GM18951 (cell line): Measurements from ENCODE around the gene BLM.
"Not testable (repeated sequence)": the region's sequence is repeated elsewhere in the genome, so short reads cannot be mapped to it uniquely, and the experiment has no call there.

Source experiments
- POLR2A ChIP-seq: IDR thresholded peaks from 4 replicates; pipeline ENCODE4 v1.6.1; 2011; ENCODE audit warnings: mild to moderate bottlenecking; ENCODE audit not compliant: insufficient read length, insufficient read depth; ENCODE audit errors: extremely low read depth
- in situ Hi-C: fragments of 300-500 bp; cut with MboI; formaldehyde crosslinking; loops from one replicate; pipeline ENCODE4 v1.12.0; 2022; ENCODE audit warnings: low sequenced_read_pairs, mixed read lengths, inconsistent platforms; ENCODE audit not compliant: unreplicated experiment

Gene BLM

DNA sequence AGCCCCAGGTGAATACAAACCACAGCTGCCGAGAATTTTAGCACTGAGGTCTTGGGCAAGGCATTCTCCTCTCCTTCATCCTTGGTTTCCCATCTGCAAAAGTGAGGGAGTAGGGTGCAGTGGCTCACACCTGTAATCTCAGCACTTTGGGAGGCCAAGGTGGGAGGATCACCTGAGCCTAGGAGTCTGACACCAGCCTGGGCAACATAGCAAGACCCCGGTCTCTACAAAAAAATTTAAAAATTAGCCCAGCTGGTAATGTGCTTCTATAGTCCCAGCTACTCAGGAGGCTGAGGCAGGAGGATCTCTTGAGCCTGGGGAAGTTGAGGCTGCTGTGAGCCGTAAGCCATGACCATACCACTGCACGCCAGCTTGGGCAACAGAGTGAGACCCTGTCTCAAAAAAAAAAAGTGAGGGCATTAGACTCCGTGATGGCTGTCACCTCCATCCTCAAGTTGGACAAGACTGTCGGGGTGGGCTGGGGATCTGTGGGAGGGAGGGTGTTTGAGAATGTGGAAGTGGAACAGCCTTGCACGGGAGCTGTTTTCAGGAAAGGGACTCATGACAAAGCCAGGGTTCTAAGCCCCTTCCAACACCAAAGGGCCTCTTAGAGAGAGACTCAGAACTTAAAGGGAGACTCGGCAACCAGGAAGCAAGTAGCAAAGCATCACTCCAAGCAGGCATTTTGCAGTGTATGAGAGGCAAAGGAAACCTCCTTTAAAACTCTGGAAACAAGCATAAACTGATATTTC lies 105.2 kb downstream of the BLM start:
- TF ChIP-seq POLR2A: no peak
- in situ Hi-C loops: no loop called here

DNA sequence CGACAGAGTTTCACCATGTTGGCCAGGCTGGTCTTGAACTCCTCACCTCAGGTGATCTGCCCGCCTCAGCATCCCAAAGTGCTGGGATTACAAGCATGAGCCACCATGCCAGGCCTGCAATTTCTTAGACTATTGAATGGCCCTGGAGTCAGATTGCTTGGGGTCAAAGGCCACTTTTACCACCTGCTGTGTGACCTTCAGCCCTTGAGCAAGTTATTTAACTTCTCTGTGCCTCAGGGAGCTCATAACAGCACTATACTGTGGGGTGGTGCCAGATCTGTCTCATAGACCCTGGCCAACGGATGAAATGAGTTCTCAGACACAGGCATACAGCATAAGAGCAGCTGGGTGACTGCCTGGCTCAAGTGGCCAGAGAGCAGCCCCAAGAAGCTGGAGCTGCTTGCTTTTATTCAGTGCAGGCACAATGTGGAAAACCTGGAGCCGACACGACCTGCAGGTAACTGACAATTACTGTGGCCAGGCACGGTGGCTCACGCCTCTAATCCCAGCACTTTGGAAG lies 106.4 kb downstream of the BLM start:
- in situ Hi-C loops: no loop called here
- no peak for TF ChIP-seq POLR2A

DNA sequence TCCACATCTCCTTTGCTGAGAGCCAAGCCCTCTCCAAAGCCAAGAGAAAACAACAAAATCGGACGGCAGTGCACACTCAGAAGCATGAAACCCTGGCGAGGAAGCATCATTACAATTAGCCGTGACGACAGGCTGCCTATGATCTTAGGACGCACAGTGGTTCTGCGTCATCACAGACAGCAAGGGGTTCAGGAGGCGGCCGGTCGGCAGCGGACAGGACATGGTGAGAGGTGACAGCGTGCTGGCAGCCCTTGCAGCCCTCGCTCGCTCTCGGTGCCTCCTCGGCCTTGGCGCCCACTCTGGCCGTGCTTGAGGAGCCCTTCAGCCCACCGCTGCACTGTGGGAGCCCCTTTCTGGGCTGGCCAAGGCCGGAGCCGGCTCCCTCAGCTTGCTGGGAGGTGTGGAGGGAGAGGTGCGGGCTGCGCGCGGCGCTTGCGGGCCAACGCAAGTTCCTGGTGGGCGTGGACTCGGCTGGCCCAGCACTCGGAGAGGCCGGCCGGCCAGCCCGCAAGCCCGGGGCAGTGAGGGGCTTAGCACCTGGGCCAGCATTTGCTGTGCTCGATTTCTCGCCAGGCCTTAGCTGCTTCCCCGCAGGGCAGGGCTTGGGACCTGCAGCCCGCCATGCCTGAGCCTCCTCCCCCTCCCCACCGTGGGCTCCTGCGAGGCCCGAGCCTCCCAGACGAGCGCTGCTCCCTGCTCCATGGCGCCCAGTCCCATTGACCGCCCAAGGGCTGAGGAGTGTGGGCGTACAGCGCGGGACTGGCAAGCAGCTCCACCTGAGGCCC lies 108.2 kb downstream of the BLM start:
- in situ Hi-C loops: not testable (repeated sequence)

DNA sequence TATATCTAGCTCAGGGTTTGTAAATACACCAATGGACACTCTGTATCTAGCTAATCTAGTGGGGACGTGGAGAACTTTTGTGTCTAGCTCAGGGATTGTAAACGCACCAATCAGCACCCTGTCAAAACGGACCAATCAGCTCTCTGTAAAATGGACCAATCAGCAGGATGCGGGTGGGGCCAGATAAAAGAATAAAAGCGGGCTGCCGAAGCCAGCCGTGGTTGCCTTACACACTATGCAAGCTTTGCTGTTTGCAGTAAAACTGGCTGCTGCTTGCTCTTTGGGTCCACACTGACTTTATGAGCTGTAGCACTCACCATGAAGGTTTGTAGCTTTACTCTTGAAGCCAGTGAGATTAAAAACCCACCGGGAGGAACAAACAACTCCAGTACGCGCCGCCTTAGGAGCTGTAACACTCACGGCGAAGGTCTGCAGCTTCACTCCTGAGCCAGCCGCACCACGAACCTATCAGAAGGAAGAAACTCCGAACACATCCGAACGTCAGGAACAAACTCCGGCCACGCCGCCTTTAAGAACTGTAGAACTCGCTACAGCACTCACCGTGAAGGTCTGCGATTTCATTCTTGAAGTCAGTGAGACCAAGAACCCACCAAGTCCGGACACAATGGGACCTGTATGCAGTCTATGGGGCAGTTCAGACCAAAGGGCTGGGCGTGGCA lies 109.2 kb downstream of the BLM start:
- in situ Hi-C loops: not testable (repeated sequence)

DNA sequence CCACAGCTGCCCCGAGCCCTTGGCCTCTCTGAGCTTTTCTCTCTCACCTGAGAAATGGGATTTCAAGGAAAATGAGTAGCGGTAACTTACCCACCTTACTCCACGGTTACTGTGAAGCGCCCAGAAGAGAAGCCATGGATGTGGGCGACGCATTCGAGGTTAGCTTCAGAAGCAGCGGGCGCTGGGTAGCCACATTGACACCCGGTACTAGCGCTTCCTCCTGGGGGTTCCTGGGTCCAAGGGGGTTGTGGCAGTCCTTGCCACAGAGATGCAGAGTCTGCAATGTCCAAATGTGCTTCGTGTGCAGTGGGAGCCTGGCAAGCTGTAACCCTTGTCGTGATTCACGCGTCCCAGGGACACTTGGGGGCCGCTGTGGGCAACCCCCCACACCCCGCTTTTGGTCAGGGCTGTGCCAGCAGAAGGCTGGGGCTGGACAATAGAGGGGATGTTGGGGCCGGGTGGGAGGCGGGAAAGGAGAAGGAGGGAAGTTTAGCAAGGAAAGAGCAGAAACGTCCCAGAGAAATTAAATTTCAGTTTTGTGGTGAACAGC lies 109.8 kb downstream of the BLM start:
- in situ Hi-C loops: no loop called here
- no peak for TF ChIP-seq POLR2A

DNA sequence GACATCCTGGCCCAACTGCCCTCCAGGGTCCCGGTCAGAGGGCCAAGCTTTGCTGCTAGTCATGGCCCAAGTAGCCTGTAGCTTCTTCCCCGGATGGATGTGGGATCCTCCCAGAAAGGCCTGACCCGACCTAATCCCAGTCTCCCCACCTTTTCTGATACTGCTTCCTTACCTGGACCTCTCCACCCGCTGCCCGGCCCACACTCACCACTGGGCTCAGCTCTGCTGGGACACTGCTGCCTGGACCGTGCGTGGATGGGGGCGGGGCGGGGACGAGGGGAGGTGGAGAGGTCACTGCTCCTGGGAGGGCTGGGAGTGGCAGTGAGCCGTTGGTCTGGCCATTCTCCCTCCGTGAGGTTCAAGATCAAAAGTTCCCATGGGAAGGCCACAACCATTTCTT lies 111.0 kb downstream of the BLM start:
- TF ChIP-seq POLR2A: no peak
- in situ Hi-C loops: no loop called here

DNA sequence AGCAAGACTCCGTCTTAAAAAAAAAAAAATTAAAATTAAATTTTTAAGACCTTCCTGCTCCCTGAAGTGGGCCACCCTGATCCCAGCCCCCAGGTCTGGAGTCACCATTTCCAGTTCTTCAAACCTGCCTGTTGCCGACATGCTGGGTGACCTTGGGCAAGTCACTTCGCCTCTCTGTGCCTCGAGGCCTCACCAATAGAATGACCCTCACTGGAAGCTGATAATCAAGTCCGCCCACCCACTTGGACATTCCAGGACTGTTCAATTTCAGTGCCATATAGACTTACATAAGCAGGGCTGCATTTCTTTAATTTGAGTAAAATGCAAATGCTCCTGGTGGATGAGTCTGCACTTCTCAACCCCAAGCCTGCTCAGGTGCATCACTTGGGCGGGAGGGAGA lies 112.0 kb downstream of the BLM start:
- in situ Hi-C loops: no loop called here
- TF ChIP-seq POLR2A: no peak

DNA sequence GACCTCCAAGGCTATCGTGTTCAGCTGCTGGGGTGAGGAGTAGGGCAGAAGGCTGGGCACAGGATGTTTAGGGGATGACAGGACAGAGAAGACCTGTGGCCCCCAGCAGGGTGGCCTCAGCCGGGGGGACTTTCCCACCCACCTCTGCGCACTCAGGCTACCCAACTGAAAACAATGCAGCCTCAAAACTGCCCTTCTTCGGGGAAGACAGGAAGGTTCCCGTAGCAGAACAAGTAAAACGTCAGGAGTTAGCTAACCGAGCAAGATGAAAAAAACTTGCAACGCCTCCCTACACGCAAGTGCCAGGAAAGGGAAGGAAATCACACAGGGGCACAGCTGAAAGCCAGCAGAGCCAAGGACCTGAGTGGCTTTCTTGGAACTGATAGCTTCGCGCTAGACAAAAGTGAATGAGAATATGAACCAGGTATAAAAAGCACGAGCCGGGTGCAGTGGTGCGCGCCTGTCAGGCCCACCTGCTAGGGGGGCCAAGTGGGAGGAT lies 112.8 kb downstream of the BLM start:
- in situ Hi-C loops: no loop called here
- TF ChIP-seq POLR2A: no peak

DNA sequence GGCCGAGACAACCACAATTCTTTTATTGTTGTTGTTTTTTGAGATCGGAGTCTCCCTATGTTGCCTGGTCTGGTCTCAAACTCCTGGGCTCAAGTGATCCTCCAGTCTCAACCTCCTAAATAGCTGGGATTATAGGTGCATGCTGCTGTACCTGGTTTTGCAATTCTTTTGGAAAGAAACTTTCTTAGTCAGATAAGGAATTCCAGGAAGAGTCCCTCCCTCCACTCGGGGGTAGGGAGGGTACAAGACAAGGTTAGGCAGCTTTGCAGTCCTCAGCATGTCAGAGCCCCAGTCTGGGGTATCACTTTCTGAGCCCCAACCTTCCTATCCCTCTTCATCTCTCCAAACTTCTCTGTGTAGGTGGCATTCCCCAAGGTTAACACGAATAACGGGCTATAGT lies 117.5 kb downstream of the BLM start:
- in situ Hi-C loops: no loop called here
- no peak for TF ChIP-seq POLR2A

DNA sequence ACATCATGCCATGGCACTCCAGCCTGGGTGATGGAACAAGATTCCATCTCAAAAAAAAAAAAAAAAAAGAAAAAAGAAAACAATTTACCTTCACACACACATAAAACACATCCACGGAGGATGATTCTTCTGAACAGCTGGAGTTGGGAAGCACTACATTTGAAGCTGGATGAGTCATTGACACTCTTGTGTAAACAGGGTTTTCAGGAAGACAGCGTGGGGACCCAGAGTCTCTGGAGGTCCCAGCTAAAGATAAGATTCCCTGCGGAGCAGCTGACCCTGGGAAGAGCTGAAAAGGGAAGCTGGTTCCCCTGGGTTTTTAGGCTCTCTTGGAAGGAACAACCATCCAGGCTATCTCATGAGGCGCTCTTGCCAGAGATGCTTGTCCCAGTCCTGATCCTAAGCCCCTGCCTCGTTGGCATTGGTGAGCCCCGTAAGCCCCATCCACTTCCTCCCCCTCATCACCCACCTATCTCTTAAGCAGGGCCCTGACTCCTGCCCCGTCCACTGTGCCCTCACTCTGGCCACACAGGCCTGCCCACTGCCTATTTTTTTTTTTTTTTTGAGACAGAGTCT lies 119.2 kb downstream of the BLM start:
- no peak for TF ChIP-seq POLR2A
- in situ Hi-C loops: no loop called here

DNA sequence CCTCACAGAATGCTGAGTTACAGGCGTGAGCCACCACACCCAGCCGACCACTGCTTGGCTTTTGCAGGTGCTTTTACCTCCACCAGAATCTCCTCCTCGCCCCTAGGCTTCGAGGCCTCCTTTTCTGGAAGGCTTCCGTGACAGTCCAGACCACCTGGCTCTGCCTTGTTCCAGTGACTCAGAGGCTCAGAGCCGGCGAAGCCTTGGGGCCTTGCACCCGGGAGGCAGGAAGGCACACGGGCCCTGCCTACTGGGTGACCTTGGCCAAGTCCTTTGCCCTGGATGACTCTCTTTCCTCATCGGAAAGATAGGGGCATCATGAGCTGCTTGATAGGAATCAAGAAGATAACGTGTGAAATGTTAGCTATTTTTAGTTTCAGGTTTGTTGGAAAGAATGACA lies 119.9 kb downstream of the BLM start:
- in situ Hi-C loops: no loop called here
- TF ChIP-seq POLR2A: no peak

DNA sequence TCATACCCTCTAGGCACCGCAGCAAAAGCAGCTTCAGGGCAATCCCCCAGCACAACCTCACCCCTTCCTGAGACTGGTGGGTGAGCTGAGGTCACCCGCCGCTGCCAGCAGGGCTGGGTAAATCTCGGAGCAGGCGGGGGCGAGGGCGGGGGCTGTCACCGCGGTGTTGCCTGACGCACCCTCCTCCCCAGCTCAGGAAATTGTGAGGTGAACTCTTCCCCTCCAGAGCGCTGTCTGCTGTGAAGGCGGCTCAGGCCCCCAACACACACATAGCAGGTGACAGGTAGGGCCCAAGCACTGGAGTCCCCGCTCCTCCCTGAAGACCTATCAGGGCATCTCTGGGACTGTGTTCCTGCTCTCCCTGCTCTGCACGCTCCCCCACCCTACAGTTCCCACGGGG lies 121.0 kb downstream of the BLM start:
- no peak for TF ChIP-seq POLR2A
- in situ Hi-C loops: no loop called here

DNA sequence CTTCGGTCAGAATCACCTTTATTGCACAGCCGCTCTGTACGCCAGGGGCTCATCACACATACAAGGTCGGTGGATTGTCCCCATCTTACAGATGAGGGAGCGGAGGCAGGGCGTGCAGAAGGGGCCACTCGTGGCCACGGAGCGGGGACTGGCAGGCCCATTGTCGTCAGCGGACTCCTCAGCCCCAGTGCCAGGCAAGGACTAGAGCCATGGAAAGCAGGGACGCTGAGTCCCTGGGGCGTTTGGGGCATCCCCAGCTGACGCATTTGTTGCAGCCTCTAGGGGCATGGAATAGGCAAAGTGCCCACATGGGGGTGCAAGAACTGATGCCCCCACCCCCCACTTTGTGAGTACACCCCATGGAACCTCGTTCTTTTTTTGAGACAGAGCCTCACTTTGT lies 121.4 kb downstream of the BLM start:
- no peak for TF ChIP-seq POLR2A
- in situ Hi-C loops: no loop called here
